Peyer's patch (tissue), 4 donors: Measurements from ENCODE around the gene ACTRT3. TPM values are rescaled to one million over a fixed set of nuclear protein-coding genes. Genes with fewer than 3 reads are reported as not detected.
"Not testable (repeated sequence)": the region's sequence is repeated elsewhere in the genome, so short reads cannot be mapped to it uniquely, and the experiment has no call there.

ENCODE experiments used
- DNase-seq, 3 donors: peaks; one replicate each; pipeline ENCODE4 v3.0.0-alpha.2; 2017 to 2019
- H3K27ac ChIP-seq, 4 donors: fragments of 200-600 bp; sonication (generic); one replicate each; pipeline ENCODE4 v1.5.1; 2016 to 2019
- H3K27me3 ChIP-seq, 2 donors: fragments of 200-600 bp; sonication (generic); one replicate each; pipeline ENCODE4 v1.5.1; 2019
- H3K36me3 ChIP-seq, 3 donors: fragments of 200-600 bp; sonication (generic); one replicate each; pipeline ENCODE4 v1.5.1; 2016 to 2019
- H3K4me1 ChIP-seq, 4 donors: fragments of 200-600 bp; sonication (generic); one replicate each; pipeline ENCODE4 v1.5.1; 2016 to 2019
- H3K4me3 ChIP-seq, 4 donors: fragments of 200-600 bp; sonication (generic); 1 replicate in 3 of 4; 2 replicates in 1 of 4; pipeline ENCODE4 v1.5.1; 2016 to 2019; ENCODE audit warnings: mild to moderate bottlenecking in 1 of 4
- H3K9me3 ChIP-seq, 4 donors: fragments of 200-600 bp; sonication (generic); one replicate each; pipeline ENCODE4 v1.5.1; 2016 to 2019; ENCODE audit warnings: mild to moderate bottlenecking in 1 of 4
- CTCF ChIP-seq, 6 experiments: fragments of 450-650 bp in 4 of 6; fragments of 200-600 bp in 2 of 6; sonication (generic) in 1 of 6; IDR thresholded peaks; one replicate each; pipeline ENCODE4 v1.5.1; 2017 to 2019; ENCODE audit warnings: antibody characterized with exemption in 6 of 6, mild to moderate bottlenecking in 3 of 6, moderate library complexity in 1 of 6
- POLR2A ChIP-seq, 2 donors: fragments of 450-650 bp; IDR thresholded peaks; one replicate each; pipeline ENCODE4 v1.5.1; 2017; ENCODE audit warnings: antibody characterized with exemption in 2 of 2, mild to moderate bottlenecking in 2 of 2, moderate library complexity in 2 of 2
- small RNA-seq, 2 donors: library from RNA; depleted of rRNA; stranded (forward); fragments of <200 nt; gene quantifications; one replicate each; pipeline ENCODE3, GENCODE V24; 2016
- total RNA-seq, 4 donors: library from RNA; depleted of rRNA; stranded (reverse); fragments of >200 nt; gene quantifications; one replicate each; pipeline ENCODE4 v1.1.0, GENCODE V29; 2016

Gene ACTRT3
- total RNA-seq, 4 donors from 2014 or later, result 1.4 to 1.7 (median 1.7) TPM; not detected in 1

DNA sequence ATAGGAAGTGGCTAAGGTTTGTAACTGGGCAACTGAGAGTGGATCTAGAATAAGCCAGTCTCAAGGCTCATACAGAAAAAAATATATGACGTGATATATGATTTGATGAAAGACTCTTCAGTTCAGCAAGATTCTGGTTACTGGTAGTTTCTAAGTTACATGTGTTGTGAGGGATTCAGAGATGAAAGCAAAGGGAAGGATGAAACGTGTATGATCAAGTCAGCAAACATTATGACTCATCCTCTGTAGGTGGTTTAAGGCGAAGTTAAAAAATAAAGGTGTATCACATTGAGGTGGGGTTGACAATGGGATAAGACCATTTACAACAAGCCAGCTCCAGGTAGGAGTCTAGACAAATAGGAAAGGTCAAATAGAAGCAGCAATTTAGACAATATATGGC, 20.7 kb downstream of the ACTRT3 start:
- Histone ChIP-seq H3K27ac (no peak overlapping the region), H3K4me1 (no peaks in the 10 kb centered on the region), H3K9me3 (no peaks in the 10 kb centered on the region), H3K36me3 (no peaks in the 10 kb centered on the region), H3K4me3 (no peak overlapping the region), H3K27me3 (no peaks in the 10 kb centered on the region)
- DNase-seq, result no peak
- TF ChIP-seq CTCF (IDR thresholded peaks at IDR 0.05), result no peak
- no peak for TF ChIP-seq POLR2A (IDR thresholded peaks at IDR 0.05)

DNA sequence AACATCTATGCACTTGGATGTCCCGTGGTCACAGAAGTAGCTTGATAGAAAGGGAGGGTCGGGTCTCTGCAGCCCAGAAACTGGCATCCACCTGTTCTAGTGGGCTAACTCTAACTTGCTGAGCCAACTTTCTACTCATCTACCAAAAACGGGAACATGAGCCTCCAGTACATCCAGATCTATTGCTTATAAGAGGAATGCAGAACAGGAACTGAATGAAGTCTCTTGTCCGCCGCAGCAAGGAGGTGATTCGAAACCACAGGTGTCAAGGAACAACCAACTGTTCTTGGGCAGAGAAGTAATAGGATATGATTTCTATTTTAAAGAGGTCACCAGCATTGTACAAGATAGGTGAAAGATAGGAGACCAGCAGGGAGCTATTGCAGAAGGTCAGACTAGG, 22.4 kb downstream of the ACTRT3 start:
- no peak for TF ChIP-seq POLR2A (IDR thresholded peaks at IDR 0.05)
- no peak for TF ChIP-seq CTCF (IDR thresholded peaks at IDR 0.05)
- no peak for DNase-seq
- H3K4me1 ChIP-seq, result no peaks in the 10 kb centered on the region
- H3K4me3 ChIP-seq, result no peak overlapping the region
- no peaks in the 10 kb centered on the region for H3K27me3 ChIP-seq
- no peaks in the 10 kb centered on the region for H3K36me3 ChIP-seq
- no peaks in the 10 kb centered on the region for H3K9me3 ChIP-seq
- H3K27ac ChIP-seq, result no peak overlapping the region

GRCh38 chr3:169744366-169745054, 24.9 kb downstream of the ACTRT3 start:
- TF ChIP-seq CTCF (IDR thresholded peaks at IDR 0.05), result peak in 4 of 6 experiments; percentile 18 to 40 (median 24)
- no peak for TF ChIP-seq POLR2A (IDR thresholded peaks at IDR 0.05)
- Histone ChIP-seq H3K27ac (no peak overlapping the region), H3K4me3 (no peak overlapping the region), H3K9me3 (no peaks in the 10 kb centered on the region), H3K36me3 (no peaks in the 10 kb centered on the region), H3K4me1 (no peaks in the 10 kb centered on the region), H3K27me3 (no peaks in the 10 kb centered on the region)
- no peak for DNase-seq

DNA sequence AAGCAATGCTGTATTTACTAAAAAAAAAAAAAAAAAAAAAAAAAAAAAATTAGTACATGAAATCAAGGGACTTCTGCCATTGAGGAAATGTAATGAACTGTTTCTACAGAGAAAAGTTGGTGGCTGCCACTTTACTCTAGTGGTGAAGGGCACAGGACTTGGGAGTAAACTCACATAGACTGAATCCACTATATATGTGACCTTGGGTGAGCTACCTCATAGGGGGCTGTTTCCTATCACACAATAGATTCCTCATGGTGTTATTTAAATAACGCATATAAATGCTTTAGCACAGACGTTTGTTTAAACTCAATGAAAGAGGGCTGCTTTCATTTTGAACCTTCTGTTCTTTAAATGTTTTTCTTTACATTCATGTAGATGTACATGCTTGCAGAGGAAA, 30.3 kb downstream of the ACTRT3 start:
- Histone ChIP-seq H3K4me1 (no peaks in the 10 kb centered on the region), H3K27ac (no peak overlapping the region), H3K9me3 (no peaks in the 10 kb centered on the region), H3K4me3 (no peak overlapping the region), H3K36me3 (no peaks in the 10 kb centered on the region), H3K27me3 (no peaks in the 10 kb centered on the region)
- no peak for TF ChIP-seq POLR2A (IDR thresholded peaks at IDR 0.05)
- DNase-seq, result no peak

DNA sequence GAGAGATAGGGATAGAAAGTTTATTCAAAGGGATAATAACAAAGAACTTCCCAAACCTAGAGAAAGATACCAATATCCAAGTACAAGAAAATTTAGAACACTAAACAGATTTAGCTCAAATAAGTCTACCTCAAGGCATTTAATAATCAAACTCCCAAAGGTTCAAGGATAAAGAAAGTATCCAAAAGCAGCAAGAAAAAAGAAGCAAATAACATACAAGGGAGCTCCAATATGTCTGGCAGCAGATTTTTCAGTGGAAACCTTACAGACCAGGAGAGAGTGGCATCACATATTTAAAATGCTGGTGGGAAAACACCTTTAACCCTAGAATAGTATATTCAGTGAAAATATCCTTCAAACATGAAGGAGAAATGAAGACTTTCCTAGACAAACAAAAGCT, 37.5 kb downstream of the ACTRT3 start:
- not testable (repeated sequence) for DNase-seq, H3K4me3 ChIP-seq, H3K27me3 ChIP-seq, H3K27ac ChIP-seq, H3K4me1 ChIP-seq, H3K9me3 ChIP-seq, H3K36me3 ChIP-seq

DNA sequence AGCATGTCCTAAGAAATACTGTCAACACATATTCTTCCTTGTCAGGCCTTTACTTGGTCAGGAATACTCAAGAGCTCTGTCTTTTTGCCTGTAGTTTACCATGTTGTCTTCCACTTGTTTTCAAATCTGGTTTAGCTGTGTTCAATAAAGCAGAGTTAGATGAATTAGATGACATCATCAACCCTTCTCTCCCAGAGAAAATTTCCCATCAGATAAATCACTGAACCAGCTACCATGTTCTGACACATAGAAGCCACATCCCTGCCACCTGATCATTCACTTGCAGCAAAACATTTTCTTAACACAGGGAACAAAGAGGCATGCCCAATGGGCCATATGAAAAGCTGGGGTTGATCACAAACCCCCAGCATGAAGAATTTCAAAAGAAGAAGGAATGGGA, 46.6 kb downstream of the ACTRT3 start:
- DNase-seq, result no peak
- Histone ChIP-seq H3K4me3 (no peak overlapping the region), H3K36me3 (no peaks in the 10 kb centered on the region), H3K4me1 (no peaks in the 10 kb centered on the region), H3K27me3 (no peaks in the 10 kb centered on the region), H3K9me3 (no peaks in the 10 kb centered on the region), H3K27ac (no peak overlapping the region)
- no peak for TF ChIP-seq POLR2A (IDR thresholded peaks at IDR 0.05)
- TF ChIP-seq CTCF (IDR thresholded peaks at IDR 0.05), result no peak

DNA sequence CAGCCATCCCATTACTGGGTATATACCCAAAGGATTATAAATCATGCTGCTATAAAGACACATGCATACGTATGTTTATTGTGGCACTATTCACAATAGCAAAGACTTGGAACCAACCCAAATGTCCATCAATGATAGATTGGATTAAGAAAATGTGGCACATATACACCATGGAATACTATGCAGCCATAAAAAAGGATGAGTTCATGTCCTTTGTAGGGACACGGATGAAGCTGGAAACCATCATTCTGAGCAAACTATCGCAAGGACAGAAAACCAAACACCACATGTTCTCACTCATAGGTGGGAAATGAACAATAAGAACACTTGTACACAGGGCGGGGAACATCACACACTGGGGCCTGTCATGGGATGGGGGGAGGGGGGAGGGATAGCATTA, 50.9 kb downstream of the ACTRT3 start:
- not testable (repeated sequence) for DNase-seq, H3K4me1 ChIP-seq, H3K27me3 ChIP-seq

More for the DNA sequence above, 50.9 kb downstream of the ACTRT3 start:
- not testable (repeated sequence) for H3K4me3 ChIP-seq, H3K36me3 ChIP-seq, H3K27ac ChIP-seq, H3K9me3 ChIP-seq

Small RNA genes lying within 50 kb of the gene (small RNA-seq; reads per million reads assigned to genes)
- 0 reads per million in 2 donors for gene RNU6-637P

Other genes with a start within 250 kb of the ACTRT3 start
- 10 to 100 TPM; 19.1 to 55.4 (median 37.9) TPM for gene MECOM, start 105.8 kb downstream of the ACTRT3 start, total RNA-seq
- 10 to 100 TPM; 52.0 to 78.9 (median 68.4) TPM for gene TERC, start 4.5 kb downstream of the ACTRT3 start, total RNA-seq
- 10 to 100 TPM; 11.2 to 19.4 (median 15.9) TPM for gene MYNN, start 3.8 kb upstream of the ACTRT3 start, total RNA-seq
- gene LRRIQ4, start 43.3 kb upstream of the ACTRT3 start, total RNA-seq, result not detected
- gene LRRC34, start 43.3 kb upstream of the ACTRT3 start, total RNA-seq, result under 1 TPM in 2 of 4 donors, not detected in 2; 0.28 to 0.35 TPM
- 10 to 100 TPM; 12.4 to 57.6 (median 28.4) TPM for gene LRRC31, start 100.4 kb upstream of the ACTRT3 start, total RNA-seq
- gene SAMD7, start 142.0 kb upstream of the ACTRT3 start, total RNA-seq, result not detected
- 10 to 100 TPM; 33.2 to 96.6 (median 36.8) TPM for gene SEC62, start 197.2 kb upstream of the ACTRT3 start, total RNA-seq